OCI-LY7 (cell line): Measurements from ENCODE around the gene ABCF3. TPM values are rescaled to one million over a fixed set of nuclear protein-coding genes. Genes with fewer than 3 reads are reported as not detected.

Experiments
- BruUV-seq: library from RNA; stranded (reverse); fragments of 400-500 nt; replicated peaks from 2 replicates; lab custom pipeline; 2021; lab: Mats Ljungman, UMichigan
- CTCF ChIA-PET: fragments of 300-600 bp; sonication (Branson Sonifier 250); formaldehyde crosslinking; loops from one replicate; lab custom pipeline; 2022; ENCODE audit warnings: antibody characterized with exemption; ENCODE audit not compliant: unreplicated experiment; lab: Charles Lee
- POLR2A ChIA-PET: fragments of 300-600 bp; sonication (Branson Sonifier 250); formaldehyde crosslinking; loops from one replicate; lab custom pipeline; 2022; ENCODE audit warnings: antibody characterized with exemption; lab: Charles Lee
- DNase-seq: peaks from one replicate; pipeline ENCODE4 v3.0.0-alpha.2; 2015; ENCODE audit warnings: low spot score
- H2AFZ ChIP-seq: fragments of 200-600 bp; sonication (generic), shearing (Covaris generic); 2 replicates; pipeline ENCODE4 v1.6.1; 2014; ENCODE audit warnings: mild to moderate bottlenecking, antibody characterized with exemption, low read length, moderate library complexity
- H3K27ac ChIP-seq: fragments of 200-600 bp; sonication (generic); 2 replicates; pipeline ENCODE4 v1.5.1; 2014; ENCODE audit warnings: mixed run types, low read depth, mild to moderate bottlenecking, moderate library complexity, low read length, inconsistent platforms; ENCODE audit not compliant: poor library complexity, severe bottlenecking
- H3K36me3 ChIP-seq: fragments of 200-600 bp; sonication (generic); 2 replicates; pipeline ENCODE4 v1.6.1; 2014; ENCODE audit warnings: mild to moderate bottlenecking, antibody characterized with exemption, low read length, moderate library complexity, mixed read lengths; ENCODE audit not compliant: insufficient read depth
- H3K4me1 ChIP-seq: fragments of 200-600 bp; sonication (generic); 2 replicates; pipeline ENCODE4 v1.5.1; 2014; ENCODE audit warnings: mild to moderate bottlenecking, low read length; ENCODE audit not compliant: insufficient read depth, poor library complexity, severe bottlenecking
- H3K4me2 ChIP-seq: fragments of 200-600 bp; sonication (generic); 2 replicates; pipeline ENCODE4 v1.6.1; 2014; ENCODE audit warnings: mild to moderate bottlenecking, low read length
- H3K4me3 ChIP-seq: fragments of 200-600 bp; sonication (generic); 2 replicates; pipeline ENCODE4 v1.5.1; 2014; ENCODE audit warnings: mild to moderate bottlenecking, low read depth, low read length; ENCODE audit not compliant: poor library complexity, severe bottlenecking
- H3K79me2 ChIP-seq: fragments of 200-600 bp; sonication (generic); 2 replicates; pipeline ENCODE4 v1.6.1; 2016; ENCODE audit warnings: low read depth, mild to moderate bottlenecking, low read length, moderate library complexity, mixed read lengths; ENCODE audit not compliant: insufficient read depth
- H3K9me2 ChIP-seq: fragments of 200-600 bp; sonication (generic); 2 replicates; pipeline ENCODE4 v1.6.1; 2016; ENCODE audit warnings: mild to moderate bottlenecking, low read length, mixed read lengths; ENCODE audit not compliant: insufficient read depth
- H3K9me3 ChIP-seq: fragments of 200-600 bp; sonication (generic); 2 replicates; pipeline ENCODE4 v1.6.1; 2014; ENCODE audit warnings: mild to moderate bottlenecking, mixed run types, low read length, mixed read lengths
- H4K20me1 ChIP-seq: fragments of 200-600 bp; sonication (generic); 2 replicates; pipeline ENCODE4 v1.6.1; 2014; ENCODE audit warnings: mild to moderate bottlenecking, antibody characterized with exemption, low read length, moderate library complexity, mixed read lengths; ENCODE audit not compliant: insufficient read depth
- CTCF ChIP-seq: fragments of 200-600 bp; sonication (generic); conservative IDR thresholded peaks from 2 replicates; pipeline ENCODE4 v1.5.1; 2014; ENCODE audit warnings: mild to moderate bottlenecking, antibody characterized with exemption, low read length, moderate library complexity, mixed read lengths
- EZH2phosphoT487 ChIP-seq: fragments of 200-600 bp; sonication (generic); IDR thresholded peaks from 2 replicates; pipeline ENCODE4 v1.6.1; 2018; ENCODE audit warnings: low read depth, borderline replicate concordance, mild to moderate bottlenecking, mixed run types, antibody characterized with exemption, low read length, moderate library complexity, mixed read lengths
- intact Hi-C: fragments of 100-400 bp; cut with micrococcal nuclease; formaldehyde crosslinking; loops from one replicate; pipeline ENCODE4 v1.10.0; 2022; ENCODE audit not compliant: unreplicated experiment
- total RNA-seq, 2 experiments: library from RNA; depleted of rRNA in 1 of 2; stranded (reverse); fragments of >200 nt in 1 of 2; shearing (Covaris generic) in 1 of 2; gene quantifications; 2 replicates each; pipeline ENCODE4 v1.2.3, GENCODE V29; 2014 to 2022

The ABCF3 gene
- total RNA-seq, 2 experiments from 2014 or later = 51.6 to 67.1 TPM

DNA sequence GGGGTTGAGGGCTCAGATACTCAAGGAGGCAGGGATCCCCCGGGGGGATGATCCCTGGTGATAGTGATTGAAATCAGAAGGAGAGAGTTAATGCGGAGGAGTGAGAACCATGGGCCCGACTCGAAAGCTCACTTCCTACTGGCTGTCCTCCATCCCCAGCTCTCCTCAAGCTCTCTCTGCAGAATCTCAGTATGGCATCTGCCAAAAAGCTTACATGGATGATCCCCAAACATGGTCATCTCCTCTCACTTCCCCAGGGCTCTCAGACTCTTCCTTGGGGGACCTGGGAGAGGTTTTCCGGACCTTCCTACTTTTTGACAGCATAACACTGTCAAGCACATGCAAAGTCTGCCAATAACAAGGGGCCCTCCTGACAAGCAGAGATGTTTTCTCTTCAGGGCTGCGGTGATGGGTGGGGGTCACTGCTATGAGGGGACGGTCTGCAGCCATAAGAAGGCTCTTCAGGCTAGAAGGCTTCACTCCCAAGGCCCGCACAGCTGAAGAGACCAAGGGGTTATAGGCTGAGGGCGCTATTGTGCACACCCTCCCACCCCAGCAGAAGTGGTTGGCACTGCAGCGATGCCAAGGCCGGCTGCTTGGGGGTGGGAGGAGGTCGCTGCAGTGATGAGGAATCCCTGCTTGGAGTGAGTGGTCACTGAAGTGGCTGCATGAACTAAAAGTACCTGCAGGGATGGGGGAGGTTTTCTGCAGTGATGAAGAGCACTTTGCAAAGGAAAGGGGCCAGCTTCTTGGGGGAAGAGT is 42.6 kb downstream of the ABCF3 start:
- DNase-seq = no peak
- Histone ChIP-seq H3K79me2 (no peaks in the 10 kb centered on the region), H3K4me3 (no peak overlapping the region), H3K4me2 (no peak overlapping the region), H4K20me1 (no peaks in the 10 kb centered on the region), H3K9me2 (no peaks in the 10 kb centered on the region), H3K4me1 (peaks cover 7% of the 10 kb centered on the region), H3K9me3 (no peaks in the 10 kb centered on the region), H3K27ac (no peak overlapping the region), H3K36me3 (no peaks in the 10 kb centered on the region), H2AFZ (no peak overlapping the region)
- ChIA-PET CTCF (interaction anchor here (0.6 to 1.6 kb wide), 3 partner anchors 8 to 211 kb away, joined by 3 to 13 read pairs (median 3); partner anchors contain the start of gene ABCC5), POLR2A (interaction anchor here (1.2 kb wide), 1 partner anchor 25 kb away, joined by 6 read pairs; no protein-coding TSS in a partner anchor)
- no TSS peak for BruUV-seq
- TF ChIP-seq EZH2phosphoT487 (no peak), CTCF (no peak)
- intact Hi-C loops = no loop called here

DNA sequence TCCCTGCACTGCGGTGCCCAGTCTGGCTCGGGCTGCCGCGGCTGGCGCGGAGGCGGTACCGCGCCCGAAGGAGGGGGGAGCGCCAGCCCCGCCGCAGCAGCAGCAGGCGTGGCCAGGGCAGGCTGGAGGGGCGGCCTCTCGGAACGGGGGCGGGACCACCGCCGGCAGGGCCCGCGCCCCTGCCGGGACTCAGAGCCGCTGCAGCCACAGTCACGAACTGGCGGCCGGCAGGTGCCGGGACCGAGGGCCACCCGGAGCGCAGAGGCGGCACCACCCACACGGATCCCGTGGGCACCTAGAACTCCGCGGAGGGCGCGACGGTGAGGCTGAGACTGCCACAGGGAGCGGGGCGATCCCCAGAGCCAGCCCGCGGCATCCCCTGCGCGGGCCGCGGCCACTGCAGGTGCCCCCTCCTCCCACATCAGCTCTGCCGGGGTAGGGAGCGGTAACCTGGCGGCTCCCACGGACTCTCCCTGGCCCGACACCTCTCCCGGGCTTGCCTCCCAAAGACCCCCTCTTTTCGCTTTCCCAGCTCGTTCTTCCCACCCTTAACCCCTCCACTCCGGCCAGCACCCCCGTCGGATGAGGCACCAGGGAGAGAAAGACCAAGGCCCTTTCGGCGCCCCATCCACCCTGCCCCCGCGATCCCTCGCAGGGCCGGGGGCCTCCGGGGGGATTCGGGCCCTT is 43.5 kb downstream of the ABCF3 start, which contains the start of gene VWA5B2:
TSS of gene VWA5B2 (plus strand) at position 192 of the 687 bp plus-strand sequence. CDS start 944 bp downstream, outside the sequence.
- peak; percentile 35 for DNase-seq
- Histone ChIP-seq H3K9me2 (no peaks in the 10 kb centered on the region), H4K20me1 (no peaks in the 10 kb centered on the region), H3K9me3 (no peaks in the 10 kb centered on the region), H3K4me2 (peak within 1 kb of the TSS; percentile 50; the same call in 1 of the 2 replicates), H3K4me1 (peaks cover 7% of the 10 kb centered on the region), H2AFZ (no peak within 1 kb of the TSS), H3K4me3 (peak within 1 kb of the TSS; percentile 9), H3K79me2 (no peaks in the 10 kb centered on the region), H3K27ac (no peak within 1 kb of the TSS), H3K36me3 (no peaks in the 10 kb centered on the region)
- ChIA-PET POLR2A (interaction anchor here (0.5 kb wide), 1 partner anchor 22 kb away, joined by 3 read pairs; no protein-coding TSS in a partner anchor), CTCF (no interaction called here)
- intact Hi-C loops = no loop called here
- BruUV-seq = no TSS peak
- TF ChIP-seq EZH2phosphoT487 (no peak), CTCF (no peak)
